ENCODE results near the gene TALDO1. TPM values are rescaled to one million over a fixed set of nuclear protein-coding genes. Genes with fewer than 3 reads are reported as not detected.

Gene TALDO1
- total RNA-seq, 1 donor from 2014 or later = 182 TPM

GRCh38 chr11:761526-762108 is 14.4 kb downstream of the TALDO1 start:
- no peak for TF ChIP-seq CTCF (IDR thresholded peaks at IDR 0.05; ENCODE audit: partially characterized antibody, unreplicated experiment)
- Mint-ChIP-seq H3K4me3 (ENCODE audit: unreplicated experiment) (no peak overlapping the region), H3K36me3 (ENCODE audit: unreplicated experiment) (peaks cover 5% of the 10 kb centered on the region), H3K9me3 (ENCODE audit: unreplicated experiment) (peaks cover 22% of the 10 kb centered on the region), H3K27ac (ENCODE audit: unreplicated experiment) (peak overlapping the region; percentile 99), H3K4me1 (ENCODE audit: low read depth, unreplicated experiment) (peaks cover 12% of the 10 kb centered on the region), H3K27me3 (ENCODE audit: unreplicated experiment) (peaks cover 11% of the 10 kb centered on the region)
- no peak for DNase-seq

GRCh38 chr11:762421-763072 is 15.3 kb downstream of the TALDO1 start:
- peak; percentile 69 for DNase-seq
- H3K9me3 Mint-ChIP-seq (ENCODE audit: unreplicated experiment) = peaks cover 22% of the 10 kb centered on the region
- H3K4me1 Mint-ChIP-seq (ENCODE audit: low read depth, unreplicated experiment) = peaks cover 9% of the 10 kb centered on the region
- TF ChIP-seq CTCF (IDR thresholded peaks at IDR 0.05; ENCODE audit: partially characterized antibody, unreplicated experiment) = peak; percentile 24
- H3K36me3 Mint-ChIP-seq (ENCODE audit: unreplicated experiment) = peaks cover 5% of the 10 kb centered on the region
- H3K27ac Mint-ChIP-seq (ENCODE audit: unreplicated experiment) = peak overlapping the region; percentile 99
- peak overlapping the region; percentile 78 for H3K4me3 Mint-ChIP-seq (ENCODE audit: unreplicated experiment)
- H3K27me3 Mint-ChIP-seq (ENCODE audit: unreplicated experiment) = peaks cover 11% of the 10 kb centered on the region

GRCh38 chr11:763073-763463 is 15.8 kb downstream of the TALDO1 start:
- peak overlapping the region; percentile 99 for H3K27ac Mint-ChIP-seq (ENCODE audit: unreplicated experiment)
- no peak for DNase-seq
- peaks cover 5% of the 10 kb centered on the region for H3K36me3 Mint-ChIP-seq (ENCODE audit: unreplicated experiment)

GRCh38 chr11:763549-764321 is 16.5 kb downstream of the TALDO1 start:
- DNase-seq = no peak
- Mint-ChIP-seq H3K27ac (ENCODE audit: unreplicated experiment) (peak overlapping the region; percentile 59), H3K27me3 (ENCODE audit: unreplicated experiment) (peaks cover 11% of the 10 kb centered on the region), H3K4me1 (ENCODE audit: low read depth, unreplicated experiment) (peaks cover 9% of the 10 kb centered on the region), H3K9me3 (ENCODE audit: unreplicated experiment) (peaks cover 22% of the 10 kb centered on the region), H3K36me3 (ENCODE audit: unreplicated experiment) (peaks cover 5% of the 10 kb centered on the region), H3K4me3 (ENCODE audit: unreplicated experiment) (no peak overlapping the region)
- no peak for TF ChIP-seq CTCF (IDR thresholded peaks at IDR 0.05; ENCODE audit: partially characterized antibody, unreplicated experiment)

More at GRCh38 chr11:763073-763463, 15.8 kb downstream of the TALDO1 start:
- no peak for TF ChIP-seq CTCF (IDR thresholded peaks at IDR 0.05; ENCODE audit: partially characterized antibody, unreplicated experiment)
- Mint-ChIP-seq H3K27me3 (ENCODE audit: unreplicated experiment) (peaks cover 11% of the 10 kb centered on the region), H3K4me3 (ENCODE audit: unreplicated experiment) (no peak overlapping the region), H3K9me3 (ENCODE audit: unreplicated experiment) (peaks cover 22% of the 10 kb centered on the region), H3K4me1 (ENCODE audit: low read depth, unreplicated experiment) (peaks cover 9% of the 10 kb centered on the region)

Data from glutamatergic neuron (in vitro differentiated cells).